Kidney epithelial cell (primary cell): Measurements from ENCODE around the gene TNNI3. TPM values are rescaled to one million over a fixed set of nuclear protein-coding genes. Genes with fewer than 3 reads are reported as not detected.
A peak's percentile ranks its signal among the peaks of the same experiment; 100 is the strongest.
"Not testable (repeated sequence)": the region's sequence is repeated elsewhere in the genome, so short reads cannot be mapped to it uniquely, and the experiment has no call there.

Source experiments
- DNase-seq: peaks from one replicate; pipeline ENCODE4 v3.0.0-alpha.2; 2010; ENCODE audit warnings: low read depth
- H3K27me3 ChIP-seq: 2 replicates; pipeline ENCODE4 v1.6.0; 2011; ENCODE audit warnings: low read length; ENCODE audit not compliant: control insufficient read depth, insufficient read depth
- H3K36me3 ChIP-seq: 2 replicates; pipeline ENCODE4 v1.5.1; 2011; ENCODE audit warnings: low read length; ENCODE audit not compliant: control insufficient read depth, insufficient read depth
- H3K4me3 ChIP-seq: 2 replicates; pipeline ENCODE4 v1.5.1; 2011; ENCODE audit warnings: low read depth, mild to moderate bottlenecking, control low read depth, low read length
- CTCF ChIP-seq: IDR thresholded peaks from 2 replicates; pipeline ENCODE4 v1.5.1; 2011; ENCODE audit warnings: mild to moderate bottlenecking, moderate library complexity, low read length, control low read depth, inconsistent platforms; ENCODE audit not compliant: insufficient read depth, poor library complexity, severe bottlenecking
- total RNA-seq: library from RNA; depleted of rRNA; stranded (reverse); fragments of >200 nt; gene quantifications from 2 replicates; pipeline ENCODE4 v1.2.3, GENCODE V29; 2015

Gene TNNI3
- total RNA-seq, 1 donor from 2014 or later, result 4.7 TPM

DNA sequence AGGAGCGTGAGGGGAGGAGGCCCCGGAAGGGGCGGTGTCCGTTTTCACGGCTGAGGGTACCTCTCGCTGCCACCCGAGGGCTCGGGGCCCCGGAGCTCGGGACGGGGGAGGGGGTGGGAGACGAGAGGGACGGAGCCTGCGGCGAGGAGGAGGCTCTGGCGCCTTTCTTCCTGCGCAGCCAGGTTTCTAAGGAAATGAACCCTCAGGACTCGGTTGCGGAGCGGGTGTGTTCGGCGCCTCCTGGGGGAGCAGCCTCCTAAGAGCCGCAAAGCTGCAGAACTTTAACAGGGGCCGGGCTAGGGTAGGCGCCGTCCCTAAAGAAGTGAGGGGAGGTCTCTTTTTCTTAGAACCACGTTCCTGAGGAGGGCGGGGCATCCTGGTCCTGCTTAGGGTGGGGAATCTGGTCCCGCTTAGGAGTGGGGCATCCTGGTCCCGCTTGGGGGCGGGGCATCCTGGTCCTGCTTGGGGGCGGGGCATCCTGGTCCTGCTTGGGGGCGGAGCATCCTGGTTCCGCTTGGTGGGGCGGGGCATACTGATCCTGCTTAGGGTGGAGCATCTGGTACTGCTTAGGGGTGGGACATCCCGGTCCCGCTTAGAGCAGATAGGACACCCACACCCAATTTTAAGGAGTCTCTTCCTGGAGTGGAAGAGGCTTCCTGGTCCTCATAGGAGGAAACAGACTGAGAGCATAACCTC lies 16.3 kb upstream of the TNNI3 start:
- peak; percentile 15 for TF ChIP-seq CTCF
- Histone ChIP-seq H3K4me3 (peak overlapping the region; percentile 45), H3K27me3 (peaks cover 20% of the 10 kb centered on the region), H3K36me3 (no peaks in the 10 kb centered on the region)
- no peak for DNase-seq

DNA sequence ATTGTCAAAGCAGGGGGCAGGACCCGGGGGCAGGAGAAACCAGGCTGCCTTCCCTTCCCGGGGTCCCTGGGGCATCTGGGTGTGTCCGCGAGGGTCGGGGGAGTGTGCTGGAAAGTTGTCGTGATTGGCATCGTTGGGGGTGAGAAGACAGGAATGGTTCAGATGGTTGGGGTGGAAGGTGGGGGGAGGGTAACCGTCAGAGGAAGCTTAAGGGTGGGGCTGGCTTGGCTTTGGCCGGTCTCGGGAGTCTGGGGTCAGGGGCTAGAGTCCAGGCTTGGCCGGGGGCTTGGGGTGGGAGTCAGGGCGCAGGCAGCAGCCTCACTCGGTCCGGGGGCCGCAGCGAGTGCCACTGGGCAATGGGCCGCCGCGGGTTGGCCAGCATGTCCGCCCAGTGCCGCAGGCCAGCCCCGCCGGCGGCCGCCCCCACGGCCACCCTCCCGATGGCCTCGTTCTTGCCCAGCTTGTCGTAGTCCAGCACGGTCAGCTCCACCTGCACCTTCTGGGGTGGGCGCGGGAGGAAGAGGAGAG lies 15.7 kb upstream of the TNNI3 start:
- H3K4me3 ChIP-seq, result peak overlapping the region; percentile 45
- no peak for TF ChIP-seq CTCF
- DNase-seq, result no peak
- peaks cover 20% of the 10 kb centered on the region for H3K27me3 ChIP-seq
- no peaks in the 10 kb centered on the region for H3K36me3 ChIP-seq

DNA sequence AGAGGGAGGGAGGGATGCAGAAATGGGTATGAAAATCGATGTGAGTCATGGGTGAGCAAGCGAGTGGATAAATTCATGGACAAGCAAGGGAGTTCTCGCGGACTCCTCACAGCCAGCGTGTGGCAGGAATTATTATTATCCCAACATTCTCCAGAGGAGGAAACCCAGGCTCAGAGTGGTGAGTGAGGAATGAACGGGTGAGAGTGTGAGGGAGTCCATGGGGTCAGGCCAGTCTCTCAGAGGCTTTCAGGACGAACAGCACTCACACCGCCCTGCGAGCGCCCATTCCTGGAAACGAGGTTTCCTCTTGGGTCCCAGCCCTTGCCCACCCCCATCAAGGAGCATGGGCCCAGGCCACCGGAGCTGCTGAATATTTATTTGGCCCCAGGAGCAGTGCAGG lies 15.2 kb upstream of the TNNI3 start:
- Histone ChIP-seq H3K4me3 (peak overlapping the region; percentile 45), H3K27me3 (peaks cover 16% of the 10 kb centered on the region), H3K36me3 (no peaks in the 10 kb centered on the region)
- TF ChIP-seq CTCF, result no peak
- no peak for DNase-seq

- not testable (repeated sequence) for DNase-seq, H3K4me3 ChIP-seq
Observed at GRCh38 chr19:55172318-55172717, 14.8 kb upstream of the TNNI3 start.

GRCh38 chr19:55171440-55171839 lies 13.9 kb upstream of the TNNI3 start:
- Histone ChIP-seq H3K36me3 (no peaks in the 10 kb centered on the region), H3K27me3 (peaks cover 13% of the 10 kb centered on the region), H3K4me3 (no peak overlapping the region)
- DNase-seq, result no peak
- no peak for TF ChIP-seq CTCF

More at GRCh38 chr19:55172318-55172717, 14.8 kb upstream of the TNNI3 start:
- H3K36me3 ChIP-seq, result not testable (repeated sequence)
- H3K27me3 ChIP-seq, result peaks cover 16% of the 10 kb centered on the region

DNA sequence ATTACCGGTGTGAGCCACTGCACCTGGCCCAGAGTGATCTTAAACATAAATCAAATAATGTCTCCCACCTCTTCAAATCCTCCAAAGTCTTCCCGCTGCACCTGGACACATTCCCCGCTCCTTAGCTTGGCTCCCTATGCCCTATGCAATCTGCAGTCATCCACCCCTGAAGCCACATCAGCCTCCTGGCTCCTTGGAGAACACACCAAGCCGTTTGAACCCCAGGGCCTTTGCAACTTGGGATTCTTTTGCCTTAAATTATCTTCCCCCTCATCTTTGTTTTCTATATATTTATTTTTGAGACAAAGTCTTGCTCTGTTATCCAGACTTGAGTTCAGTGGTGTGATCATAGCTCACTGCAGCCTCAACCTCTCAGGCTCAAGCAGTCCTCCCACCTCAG lies 11.6 kb upstream of the TNNI3 start:
- H3K36me3 ChIP-seq, result no peaks in the 10 kb centered on the region
- no peak for TF ChIP-seq CTCF
- no peak overlapping the region for H3K4me3 ChIP-seq
- no peaks in the 10 kb centered on the region for H3K27me3 ChIP-seq
- DNase-seq, result no peak
